IMR-90 (cell line): ENCODE measurements around the gene FGF12.

Experiments
- CEBPB ChIP-seq: IDR thresholded peaks from 2 replicates; pipeline ENCODE4 v1.6.1; 2012; ENCODE audit warnings: low read depth, low read length, improper control_type of control experiment
- POLR2A ChIP-seq: IDR thresholded peaks from 2 replicates; pipeline ENCODE4 v1.6.1; 2012; ENCODE audit warnings: mild to moderate bottlenecking, low read depth, low read length
- RAD21 ChIP-seq: IDR thresholded peaks from 2 replicates; pipeline ENCODE4 v1.6.1; 2012; ENCODE audit warnings: low read length, improper control_type of control experiment
- RCOR1 ChIP-seq: IDR thresholded peaks from 2 replicates; pipeline ENCODE4 v1.6.1; 2012; ENCODE audit warnings: mild to moderate bottlenecking, low read length, improper control_type of control experiment; ENCODE audit not compliant: insufficient replicate concordance
- TF ChIP-seq, protein P1 (sequence below): conservative IDR thresholded peaks from 2 replicates; pipeline ENCODE4 v1.5.1; 2012; ENCODE audit warnings: mild to moderate bottlenecking, low read depth, low read length, improper control_type of control experiment

DNA sequence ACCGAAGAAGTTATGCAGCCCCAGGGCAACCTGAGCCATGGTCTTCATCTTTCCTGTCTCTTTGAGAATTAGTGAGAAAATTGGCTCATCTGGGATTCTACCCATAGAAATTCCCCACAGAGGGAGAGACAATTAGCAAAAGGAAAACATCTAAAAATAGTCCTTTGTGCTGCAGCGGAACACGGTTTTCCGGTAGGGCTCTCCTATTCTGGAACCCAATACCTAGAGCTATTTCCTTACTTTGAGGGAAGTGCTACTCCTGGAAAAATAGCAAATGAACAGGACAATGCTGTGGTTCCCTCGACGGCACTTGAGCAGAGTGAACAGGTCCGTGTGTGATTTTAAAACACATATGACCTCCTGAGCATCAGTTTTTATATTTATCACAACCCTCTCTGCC, 210.5 kb downstream of the FGF12 start:
- TF ChIP-seq, protein P1, sequence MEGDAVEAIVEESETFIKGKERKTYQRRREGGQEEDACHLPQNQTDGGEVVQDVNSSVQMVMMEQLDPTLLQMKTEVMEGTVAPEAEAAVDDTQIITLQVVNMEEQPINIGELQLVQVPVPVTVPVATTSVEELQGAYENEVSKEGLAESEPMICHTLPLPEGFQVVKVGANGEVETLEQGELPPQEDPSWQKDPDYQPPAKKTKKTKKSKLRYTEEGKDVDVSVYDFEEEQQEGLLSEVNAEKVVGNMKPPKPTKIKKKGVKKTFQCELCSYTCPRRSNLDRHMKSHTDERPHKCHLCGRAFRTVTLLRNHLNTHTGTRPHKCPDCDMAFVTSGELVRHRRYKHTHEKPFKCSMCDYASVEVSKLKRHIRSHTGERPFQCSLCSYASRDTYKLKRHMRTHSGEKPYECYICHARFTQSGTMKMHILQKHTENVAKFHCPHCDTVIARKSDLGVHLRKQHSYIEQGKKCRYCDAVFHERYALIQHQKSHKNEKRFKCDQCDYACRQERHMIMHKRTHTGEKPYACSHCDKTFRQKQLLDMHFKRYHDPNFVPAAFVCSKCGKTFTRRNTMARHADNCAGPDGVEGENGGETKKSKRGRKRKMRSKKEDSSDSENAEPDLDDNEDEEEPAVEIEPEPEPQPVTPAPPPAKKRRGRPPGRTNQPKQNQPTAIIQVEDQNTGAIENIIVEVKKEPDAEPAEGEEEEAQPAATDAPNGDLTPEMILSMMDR, result no peak
- TF ChIP-seq RAD21 (no peak), RCOR1 (no peak), CEBPB (no peak), POLR2A (no peak)
